Ovary (tissue), 9 donors: ENCODE results near the gene CARMIL1. TPM values are rescaled to one million over a fixed set of nuclear protein-coding genes. Genes with fewer than 3 reads are reported as not detected.

Source experiments
- DNase-seq, 5 donors: peaks; one replicate each; pipeline ENCODE4 v3.0.0-alpha.2; 2019 to 2020
- H3K27ac ChIP-seq, 2 donors: fragments of 200-600 bp; one replicate each; pipeline versions ENCODE4 v1.5.1 to v1.8.0; 2019 to 2022
- H3K27me3 ChIP-seq: fragments of 200-600 bp; one replicate; pipeline ENCODE4 v1.8.0; 2022
- H3K36me3 ChIP-seq: fragments of 200-600 bp; sonication (generic); one replicate; pipeline ENCODE4 v1.5.1; 2019
- H3K4me1 ChIP-seq: one replicate; pipeline ENCODE4 v1.8.1; 2013; ENCODE audit warnings: mild to moderate bottlenecking, moderate library complexity; ENCODE audit not compliant: insufficient read depth
- H3K4me3 ChIP-seq: fragments of 200-600 bp; sonication (generic); one replicate; pipeline ENCODE4 v1.5.1; 2017
- H3K9me3 ChIP-seq, 2 donors: fragments of 200-600 bp in 1 of 2; sonication (generic) in 1 of 2; one replicate each; pipeline versions ENCODE4 v1.5.1 to v1.8.1; 2013 to 2019; ENCODE audit warnings: mild to moderate bottlenecking in 1 of 2, moderate library complexity in 1 of 2
- EP300 ChIP-seq: sonication (generic); formaldehyde crosslinking; IDR thresholded peaks from one replicate; pipeline ENCODE4 v1.6.1; 2017; ENCODE audit warnings: antibody characterized with exemption
- POLR2A ChIP-seq: fragments of 450-650 bp; IDR thresholded peaks from one replicate; pipeline ENCODE4 v1.6.1; 2017; ENCODE audit warnings: antibody characterized with exemption, mild to moderate bottlenecking, moderate library complexity
- WGBS, 3 donors: extraction: QIAGEN DNeasy Blood & Tissue Kit in 1 of 3; methylation state at CpG; one replicate each; pipeline versions ENCODE4 v1.1.5 to v1.1.7; 2013 to 2017; 5-methylcytosine and 5-hydroxymethylcytosine counted together
- intact Hi-C, 4 donors: fragments of 100-400 bp; cut with DNase I; formaldehyde crosslinking; loops; one replicate each; pipeline versions ENCODE4 v1.11.0 to v1.15.1; 2022 to 2023
- polyA plus RNA-seq, 2 donors: library from polyadenylated mRNA; stranded (reverse); fragments of 200-250 nt in 1 of 2; fragments of 350-450 nt in 1 of 2; fragmentation: Illumina TruSeq in 1 of 2; extraction: RNeasy Lipid Tissue Mini Kit (QIAGEN cat#74804) in 1 of 2; gene quantifications; one replicate each; pipeline ENCODE4 v1.2.3, GENCODE V29; 2013 to 2014
- total RNA-seq, 7 donors: library from RNA; depleted of rRNA in 2 of 7; stranded (reverse); fragments of >200 nt in 2 of 7; fragmentation: NEBNext Ultra II Directional in 3 of 7; extraction: Animal tissue kit (Norgen Biotek cat#: 25700) in 3 of 7; gene quantifications; one replicate each; pipeline versions ENCODE4 v1.1.0 to v1.2.4, GENCODE V29; 2016 to 2023
- TF ChIP-seq, protein P1 (sequence below), 3 donors: fragments of 450-650 bp in 2 of 3; fragments of 200-600 bp in 1 of 3; IDR thresholded peaks; one replicate each; pipeline versions ENCODE4 v1.5.1 to v1.8.0; 2016 to 2022; ENCODE audit warnings: antibody characterized with exemption in 3 of 3, mild to moderate bottlenecking in 1 of 3
- donor health status: DM: no; HTN: no; CAD: no; lungs with moderate emphysema.
- donor health status: DM: no; HTN: no; CAD: no.
- donor health status: Bipolar disorder and iron deficiency.
- donor health status: DM: yes; HTN: yes; CAD: no.
- donor health status: DM: no; HTN: no; CAD: no.
- donor health status: DM: yes; HTN: yes; CAD: no.

CARMIL1 gene
- total and polyA plus RNA-seq, 9 donors, result 6.4 to 25.6 (median 16.8) TPM

DNA sequence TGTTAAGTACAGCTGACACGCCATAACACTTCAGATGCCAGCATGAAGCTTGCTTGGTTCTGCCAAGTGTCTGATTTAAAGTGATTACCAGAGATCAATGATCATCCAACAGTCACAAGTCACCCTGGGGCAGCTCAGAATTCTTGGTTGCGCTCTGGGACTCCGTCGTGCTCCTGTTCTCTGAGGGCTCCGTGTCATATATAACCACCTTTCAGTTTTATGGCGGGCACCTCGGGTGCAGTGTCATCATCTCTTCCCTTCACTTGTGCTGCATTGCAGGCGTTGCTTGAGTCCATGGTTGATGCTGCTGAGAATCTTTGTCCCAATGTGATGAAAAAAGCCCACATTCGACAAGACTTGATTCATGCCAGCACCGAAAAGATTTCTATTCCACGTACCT lies 271.5 kb downstream of the CARMIL1 start:
- Histone ChIP-seq H3K27ac (no peak overlapping the region), H3K36me3 (no peaks in the 10 kb centered on the region), H3K4me1 (no peaks in the 10 kb centered on the region), H3K4me3 (no peak overlapping the region), H3K9me3 (no peaks in the 10 kb centered on the region), H3K27me3 (no peaks in the 10 kb centered on the region)
- intact Hi-C loops, result no loop called here
- WGBS, 3 donors, result 89 to 92% (median 91%) methylated on average over 11 of the region's 11 CpGs
- no peak for DNase-seq
- TF ChIP-seq, protein P1, sequence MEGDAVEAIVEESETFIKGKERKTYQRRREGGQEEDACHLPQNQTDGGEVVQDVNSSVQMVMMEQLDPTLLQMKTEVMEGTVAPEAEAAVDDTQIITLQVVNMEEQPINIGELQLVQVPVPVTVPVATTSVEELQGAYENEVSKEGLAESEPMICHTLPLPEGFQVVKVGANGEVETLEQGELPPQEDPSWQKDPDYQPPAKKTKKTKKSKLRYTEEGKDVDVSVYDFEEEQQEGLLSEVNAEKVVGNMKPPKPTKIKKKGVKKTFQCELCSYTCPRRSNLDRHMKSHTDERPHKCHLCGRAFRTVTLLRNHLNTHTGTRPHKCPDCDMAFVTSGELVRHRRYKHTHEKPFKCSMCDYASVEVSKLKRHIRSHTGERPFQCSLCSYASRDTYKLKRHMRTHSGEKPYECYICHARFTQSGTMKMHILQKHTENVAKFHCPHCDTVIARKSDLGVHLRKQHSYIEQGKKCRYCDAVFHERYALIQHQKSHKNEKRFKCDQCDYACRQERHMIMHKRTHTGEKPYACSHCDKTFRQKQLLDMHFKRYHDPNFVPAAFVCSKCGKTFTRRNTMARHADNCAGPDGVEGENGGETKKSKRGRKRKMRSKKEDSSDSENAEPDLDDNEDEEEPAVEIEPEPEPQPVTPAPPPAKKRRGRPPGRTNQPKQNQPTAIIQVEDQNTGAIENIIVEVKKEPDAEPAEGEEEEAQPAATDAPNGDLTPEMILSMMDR (IDR thresholded peaks at IDR 0.05), result no peak
- TF ChIP-seq EP300, result no peak
- TF ChIP-seq POLR2A, result no peak

DNA sequence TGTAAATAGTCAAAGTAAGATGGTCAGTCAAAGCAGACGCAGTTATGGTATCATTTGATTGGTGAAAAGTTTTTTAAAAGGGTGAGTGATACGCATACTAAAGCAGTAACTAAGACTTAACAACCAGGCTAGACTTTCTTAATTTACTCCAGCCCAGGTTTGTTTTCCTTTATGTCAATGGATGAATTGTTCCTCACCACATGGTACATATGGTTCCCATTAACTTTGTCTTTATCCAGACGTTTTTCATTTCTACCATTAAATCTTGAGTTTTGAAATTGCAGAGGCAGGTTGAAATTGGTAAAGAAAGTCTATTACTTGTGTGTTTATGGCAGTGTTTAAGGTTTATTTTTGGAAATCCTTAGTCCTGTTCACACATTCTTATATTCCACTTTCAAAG lies 274.3 kb downstream of the CARMIL1 start:
- H3K9me3 ChIP-seq, result no peaks in the 10 kb centered on the region
- no peak overlapping the region for H3K4me3 ChIP-seq
- 68 to 78% (median 70%) methylated on average over 3 of the region's 3 CpGs for WGBS, 3 donors
- H3K27me3 ChIP-seq, result no peaks in the 10 kb centered on the region
- TF ChIP-seq POLR2A (no peak), EP300 (no peak)
- TF ChIP-seq, protein P1 (IDR thresholded peaks at IDR 0.05), result no peak
- no peak overlapping the region for H3K27ac ChIP-seq
- intact Hi-C loops, result no loop called here
- no peak for DNase-seq
- H3K36me3 ChIP-seq, result no peaks in the 10 kb centered on the region
- no peaks in the 10 kb centered on the region for H3K4me1 ChIP-seq

DNA sequence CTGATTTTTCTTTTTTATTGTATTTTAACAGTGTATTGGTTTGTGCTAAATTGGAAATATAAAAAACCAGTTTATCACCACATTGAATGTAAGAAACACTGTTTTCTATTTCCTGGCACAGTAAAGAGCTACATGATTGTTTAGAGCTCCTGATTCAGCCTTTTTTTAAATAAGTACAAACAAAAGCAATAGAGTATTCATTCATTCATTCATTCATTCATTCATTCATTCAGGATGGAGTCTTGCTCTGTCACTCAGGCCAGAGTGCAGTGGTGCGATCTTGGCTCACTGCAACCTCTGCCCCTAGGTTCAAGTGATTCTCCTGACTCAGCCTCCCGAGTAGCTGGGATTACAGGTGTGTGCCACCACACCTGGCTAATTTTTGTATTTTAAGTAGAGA lies 276.0 kb downstream of the CARMIL1 start:
- no peaks in the 10 kb centered on the region for H3K4me1 ChIP-seq
- H3K27ac ChIP-seq, result no peak overlapping the region
- WGBS, 3 donors, result 91 to 100% (median 94%) methylated on average over 2 of the region's 2 CpGs
- TF ChIP-seq, protein P1 (IDR thresholded peaks at IDR 0.05), result no peak
- TF ChIP-seq POLR2A, result no peak
- no peak for TF ChIP-seq EP300
- no peak for DNase-seq
- no peak overlapping the region for H3K4me3 ChIP-seq
- no peaks in the 10 kb centered on the region for H3K36me3 ChIP-seq
- H3K9me3 ChIP-seq, result no peaks in the 10 kb centered on the region
- intact Hi-C loops, result no loop called here
- H3K27me3 ChIP-seq, result no peaks in the 10 kb centered on the region

DNA sequence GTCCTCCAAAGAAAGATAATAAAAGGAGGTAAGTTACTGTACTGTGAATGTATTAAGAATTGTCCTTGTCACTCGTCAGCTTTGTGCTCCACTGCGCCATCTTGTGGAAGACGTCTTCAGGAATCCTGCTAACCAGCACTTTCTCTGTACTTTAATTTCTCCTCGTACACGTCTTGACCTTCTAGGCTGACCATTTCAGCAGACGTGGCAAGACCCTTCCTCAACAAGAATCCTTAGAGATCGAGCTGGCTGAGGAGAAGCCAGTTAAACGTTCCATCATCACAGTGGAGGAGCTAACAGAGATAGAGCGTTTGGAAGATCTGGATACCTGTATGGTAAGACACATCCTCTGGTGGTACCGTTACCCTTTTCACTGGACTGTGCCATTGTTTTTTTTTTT lies 277.3 kb downstream of the CARMIL1 start:
- Histone ChIP-seq H3K9me3 (no peaks in the 10 kb centered on the region), H3K27me3 (no peaks in the 10 kb centered on the region), H3K27ac (no peak overlapping the region), H3K4me3 (no peak overlapping the region), H3K4me1 (no peaks in the 10 kb centered on the region), H3K36me3 (no peaks in the 10 kb centered on the region)
- WGBS, 3 donors, result 19 to 22% (median 20%) methylated on average over 10 of the region's 10 CpGs
- intact Hi-C loops, result no loop called here
- TF ChIP-seq, protein P1 (IDR thresholded peaks at IDR 0.05), result peak; percentile 53 to 67 (median 66)
- TF ChIP-seq POLR2A (no peak), EP300 (no peak)
- peak; percentile 61 to 86 (median 78) for DNase-seq
